ENCODE measurements around the gene LSAMP. TPM values are rescaled to one million over a fixed set of nuclear protein-coding genes. Genes with fewer than 3 reads are reported as not detected.

LSAMP gene
- total RNA-seq, 1 donor from 2014 or later = 3.9 TPM

- no peaks in the 10 kb centered on the region for H3K27me3 ChIP-seq
- TF ChIP-seq CTCF (IDR thresholded peaks at IDR 0.05) (peak in 1 of 3 experiments; percentile 25), POLR2A (IDR thresholded peaks at IDR 0.05) (no peak)
- DNase-seq (ENCODE audit: extremely low spot score in 2 of 2) = no peak
- H3K4me1 ChIP-seq = no peaks in the 10 kb centered on the region
- no peak overlapping the region for H3K4me3 ChIP-seq
- no peak overlapping the region for H3K27ac ChIP-seq
- H3K36me3 ChIP-seq = no peaks in the 10 kb centered on the region
- intact Hi-C loops (cut with DNase I) = no loop called here
- H3K9me3 ChIP-seq = no peaks in the 10 kb centered on the region
These were observed 8.5 kb upstream of the LSAMP start for GRCh38 chr3:116453666-116454346.

GRCh38 chr3:116449546-116450350 lies 4.5 kb upstream of the LSAMP start:
- intact Hi-C loops (cut with DNase I) = no loop called here
- no peak for TF ChIP-seq CTCF (IDR thresholded peaks at IDR 0.05)
- TF ChIP-seq POLR2AphosphoS5 (IDR thresholded peaks at IDR 0.05; ENCODE audit: insufficient read depth in 1 of 2, low read depth in 1 of 2) = no peak
- TF ChIP-seq POLR2A (IDR thresholded peaks at IDR 0.05) = no peak
- no peaks in the 10 kb centered on the region for H3K4me1 ChIP-seq
- no peaks in the 10 kb centered on the region for H3K36me3 ChIP-seq
- H3K9me3 ChIP-seq = no peaks in the 10 kb centered on the region
- H3K27me3 ChIP-seq = no peaks in the 10 kb centered on the region
- no peak for DNase-seq (ENCODE audit: extremely low spot score in 2 of 2)
- H3K4me3 ChIP-seq = no peak overlapping the region
- H3K27ac ChIP-seq = no peak overlapping the region

- no peak for TF ChIP-seq CTCF (IDR thresholded peaks at IDR 0.05)
- TF ChIP-seq POLR2AphosphoS5 (IDR thresholded peaks at IDR 0.05; ENCODE audit: insufficient read depth in 1 of 2, low read depth in 1 of 2) = no peak
- TF ChIP-seq POLR2A (IDR thresholded peaks at IDR 0.05) = no peak
- intact Hi-C loops (cut with DNase I) = no loop called here
- H3K27ac ChIP-seq = no peak overlapping the region
These were observed 703 bp upstream of the LSAMP start for GRCh38 chr3:116445990-116446389.

GRCh38 chr3:116444819-116445310 lies 422 bp downstream of the LSAMP start:
- intact Hi-C loops (cut with DNase I) = no loop called here
- peak overlapping the region; percentile 39 for H3K27ac ChIP-seq

More at GRCh38 chr3:116445990-116446389, 703 bp upstream of the LSAMP start:
- Histone ChIP-seq H3K4me1 (peaks cover 7% of the 10 kb centered on the region), H3K9me3 (no peaks in the 10 kb centered on the region), H3K4me3 (no peak overlapping the region), H3K27me3 (no peaks in the 10 kb centered on the region), H3K36me3 (no peaks in the 10 kb centered on the region)
- no peak for DNase-seq (ENCODE audit: extremely low spot score in 2 of 2)

More at GRCh38 chr3:116444819-116445310, 422 bp downstream of the LSAMP start:
- Histone ChIP-seq H3K4me3 (peak overlapping the region; percentile 38 to 42), H3K36me3 (no peaks in the 10 kb centered on the region), H3K9me3 (no peaks in the 10 kb centered on the region), H3K4me1 (peaks cover 7% of the 10 kb centered on the region), H3K27me3 (no peaks in the 10 kb centered on the region)
- TF ChIP-seq CTCF (IDR thresholded peaks at IDR 0.05) (no peak), POLR2AphosphoS5 (IDR thresholded peaks at IDR 0.05; ENCODE audit: insufficient read depth in 1 of 2, low read depth in 1 of 2) (no peak), POLR2A (IDR thresholded peaks at IDR 0.05) (no peak)
- no peak for DNase-seq (ENCODE audit: extremely low spot score in 2 of 2)
